ENCODE measurements around the gene GYPA.

DNA sequence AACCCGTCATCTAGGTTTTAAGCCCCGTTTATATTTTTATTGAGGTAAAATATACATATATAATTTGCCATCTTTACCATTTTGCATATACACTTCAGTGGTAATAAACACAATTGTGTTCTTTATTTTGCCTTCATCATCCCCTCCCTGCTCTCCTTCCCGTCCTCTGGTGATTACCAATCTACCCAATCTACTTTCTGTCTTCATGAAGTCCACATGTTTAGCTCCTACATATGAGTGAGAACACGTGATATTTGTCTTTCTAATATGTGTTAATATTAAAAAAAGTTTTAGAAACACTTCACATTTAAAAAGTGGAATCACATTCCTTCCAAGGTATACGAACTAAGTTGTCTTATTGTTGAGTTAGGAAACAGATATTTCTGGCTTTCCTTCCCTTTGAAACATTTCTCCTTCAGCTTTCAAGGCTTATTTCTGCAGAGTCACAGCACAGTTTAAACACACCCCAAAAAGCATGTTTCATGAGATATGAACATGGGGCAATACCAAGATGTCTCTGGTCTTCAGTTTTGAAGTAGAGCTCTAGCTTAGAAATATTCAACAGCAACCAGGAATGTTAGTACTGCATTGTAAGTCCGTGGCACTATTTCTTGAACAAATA is 35.9 kb downstream of the GYPA start:
- TF ChIP-seq POLR2A (IDR thresholded peaks at IDR 0.05) (no peak), POLR2AphosphoS5 (IDR thresholded peaks at IDR 0.05) (no peak)
- TF ChIP-seq, protein P1, sequence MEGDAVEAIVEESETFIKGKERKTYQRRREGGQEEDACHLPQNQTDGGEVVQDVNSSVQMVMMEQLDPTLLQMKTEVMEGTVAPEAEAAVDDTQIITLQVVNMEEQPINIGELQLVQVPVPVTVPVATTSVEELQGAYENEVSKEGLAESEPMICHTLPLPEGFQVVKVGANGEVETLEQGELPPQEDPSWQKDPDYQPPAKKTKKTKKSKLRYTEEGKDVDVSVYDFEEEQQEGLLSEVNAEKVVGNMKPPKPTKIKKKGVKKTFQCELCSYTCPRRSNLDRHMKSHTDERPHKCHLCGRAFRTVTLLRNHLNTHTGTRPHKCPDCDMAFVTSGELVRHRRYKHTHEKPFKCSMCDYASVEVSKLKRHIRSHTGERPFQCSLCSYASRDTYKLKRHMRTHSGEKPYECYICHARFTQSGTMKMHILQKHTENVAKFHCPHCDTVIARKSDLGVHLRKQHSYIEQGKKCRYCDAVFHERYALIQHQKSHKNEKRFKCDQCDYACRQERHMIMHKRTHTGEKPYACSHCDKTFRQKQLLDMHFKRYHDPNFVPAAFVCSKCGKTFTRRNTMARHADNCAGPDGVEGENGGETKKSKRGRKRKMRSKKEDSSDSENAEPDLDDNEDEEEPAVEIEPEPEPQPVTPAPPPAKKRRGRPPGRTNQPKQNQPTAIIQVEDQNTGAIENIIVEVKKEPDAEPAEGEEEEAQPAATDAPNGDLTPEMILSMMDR (IDR thresholded peaks at IDR 0.05): no peak
